ENCODE measurements around the gene KRT5.

The KRT5 gene

DNA sequence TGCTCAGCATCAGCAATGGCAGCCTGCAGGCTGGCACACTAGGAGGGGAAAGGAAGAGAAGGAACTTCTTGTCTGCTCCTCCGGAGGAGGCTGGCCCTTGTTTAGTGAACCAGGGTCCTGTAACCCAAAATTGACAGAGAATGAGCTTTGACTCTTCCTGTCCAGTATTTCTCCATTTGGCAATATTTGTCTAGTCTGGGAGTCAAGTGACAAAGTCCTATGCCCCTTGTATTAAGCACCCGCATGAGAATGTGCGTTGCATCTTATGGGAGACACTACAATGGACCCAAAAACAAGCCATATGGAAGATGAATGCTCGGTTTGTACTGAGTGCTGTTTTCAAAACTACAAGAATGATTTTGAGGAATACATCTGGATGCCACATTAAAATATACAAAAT, 50.3 kb downstream of the KRT5 start:
- H3K4me3 ChIP-seq (ENCODE audit: low read depth, low read length), result no peak overlapping the region
- no peak for DNase-seq (ENCODE audit: low read depth)

DNA sequence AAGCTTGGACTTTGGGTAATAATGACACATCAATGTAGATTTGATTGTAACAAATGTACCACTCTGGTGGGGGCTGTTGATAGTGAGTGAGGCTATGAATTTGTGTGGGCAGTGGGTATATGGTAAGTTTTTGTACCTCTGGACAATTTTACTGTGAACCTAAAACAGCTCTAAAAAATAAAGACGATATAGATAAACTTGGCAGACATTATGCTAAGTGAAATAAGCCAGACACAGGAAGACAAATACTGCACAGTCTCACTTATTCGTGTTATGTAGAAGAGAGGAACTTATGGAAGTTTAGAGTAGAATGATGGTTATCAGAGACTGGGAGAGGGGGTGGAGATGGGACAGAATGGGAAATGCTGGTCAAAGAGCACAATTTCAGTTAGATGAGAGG, 55.3 kb downstream of the KRT5 start:
- DNase-seq (ENCODE audit: low read depth), result no peak
- no peak overlapping the region for H3K4me3 ChIP-seq (ENCODE audit: low read depth, low read length)
